Type B pancreatic cell (in vitro differentiated cells): ENCODE data around the gene ANKS3. TPM values are rescaled to one million over a fixed set of nuclear protein-coding genes. Genes with fewer than 3 reads are reported as not detected.
A peak's percentile ranks its signal among the peaks of the same experiment; 100 is the strongest.

Source experiments
- DNase-seq: peaks from one replicate; pipeline ENCODE4 v3.0.0; 2021; ENCODE audit warnings: mixed read lengths; ENCODE audit not compliant: unreplicated experiment; ENCODE audit errors: extremely low spot score
- H3K27ac Mint-ChIP-seq: 2 replicates; pipeline ENCODE4 v1.8.0; 2021; ENCODE audit warnings: mild to moderate bottlenecking, mixed read lengths
- H3K27me3 Mint-ChIP-seq: 2 replicates; pipeline ENCODE4 v1.8.0; 2021; ENCODE audit warnings: mixed read lengths
- H3K36me3 Mint-ChIP-seq: 2 replicates; pipeline ENCODE4 v1.8.0; 2021; ENCODE audit warnings: mixed read lengths
- H3K4me1 Mint-ChIP-seq: one replicate; pipeline ENCODE4 v1.8.0; 2021; ENCODE audit warnings: mixed read lengths; ENCODE audit not compliant: unreplicated experiment
- H3K4me3 Mint-ChIP-seq: 2 replicates; pipeline ENCODE4 v1.8.0; 2021; ENCODE audit warnings: mild to moderate bottlenecking, mixed read lengths
- H3K9me3 Mint-ChIP-seq: 2 replicates; pipeline ENCODE4 v1.8.0; 2021; ENCODE audit warnings: mixed read lengths
- CTCF ChIP-seq: fragments of 200-600 bp; sonication (generic); conservative IDR thresholded peaks from 2 replicates; pipeline ENCODE4 v1.5.0; 2021; ENCODE audit warnings: antibody characterized with exemption, mild to moderate bottlenecking
- total RNA-seq: library from RNA; stranded (reverse); gene quantifications from 2 replicates; pipeline ENCODE4 v1.2.1, GENCODE V29; 2021; ENCODE audit warnings: low replicate concordance

ANKS3 gene
- total RNA-seq, 1 donor from 2014 or later, result 36.7 TPM

GRCh38 chr16:4668313-4668960 lies 65.6 kb downstream of the ANKS3 start:
- DNase-seq, result no peak
- TF ChIP-seq CTCF, result no peak
- Mint-ChIP-seq H3K27ac (no peak overlapping the region), H3K9me3 (no peaks in the 10 kb centered on the region), H3K36me3 (peaks cover 4% of the 10 kb centered on the region), H3K4me3 (no peak overlapping the region), H3K27me3 (no peaks in the 10 kb centered on the region), H3K4me1 (peaks cover 14% of the 10 kb centered on the region)

DNA sequence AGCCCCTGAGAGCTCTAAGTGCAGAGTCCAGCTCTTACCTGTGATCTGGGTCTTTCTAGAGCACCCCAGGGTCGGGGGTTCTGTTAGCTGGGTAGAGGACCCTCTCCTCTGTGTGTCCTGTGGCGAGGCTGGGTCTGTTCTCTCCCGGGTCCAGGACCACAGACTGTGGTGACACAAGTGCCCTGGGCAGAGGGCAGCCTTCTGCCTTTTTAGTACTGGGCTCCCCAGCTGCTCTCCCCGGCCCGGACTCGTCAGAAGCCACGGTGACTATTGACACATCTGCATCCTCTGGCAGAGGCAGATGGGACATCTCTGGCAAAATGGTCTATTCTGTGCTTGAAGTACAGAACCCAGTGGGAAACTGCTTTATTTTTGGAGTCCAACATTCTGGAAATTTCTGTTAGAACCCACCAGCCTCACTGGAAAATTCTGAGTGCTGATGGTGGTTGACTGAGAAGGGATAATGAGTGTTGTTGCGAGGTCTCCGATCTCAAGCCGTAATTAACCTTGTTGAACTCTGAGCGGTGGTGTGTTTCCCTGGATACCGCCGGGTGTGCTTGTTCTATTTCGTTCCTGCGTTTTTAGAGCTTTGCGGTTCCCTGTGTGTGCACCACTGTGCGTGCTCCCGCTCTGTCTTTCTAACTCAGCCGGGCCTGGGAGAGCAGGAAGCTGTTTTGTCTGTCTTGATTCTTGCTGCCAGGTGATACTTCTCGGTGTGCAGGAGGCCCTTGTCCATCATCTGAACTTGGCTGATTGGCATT lies 66.7 kb downstream of the ANKS3 start:
- no peak for TF ChIP-seq CTCF
- Mint-ChIP-seq H3K36me3 (peaks cover 4% of the 10 kb centered on the region), H3K27me3 (no peaks in the 10 kb centered on the region), H3K9me3 (no peaks in the 10 kb centered on the region), H3K4me1 (peaks cover 14% of the 10 kb centered on the region), H3K4me3 (peak overlapping the region; percentile 18), H3K27ac (peak overlapping the region; percentile 37)
- DNase-seq, result no peak

DNA sequence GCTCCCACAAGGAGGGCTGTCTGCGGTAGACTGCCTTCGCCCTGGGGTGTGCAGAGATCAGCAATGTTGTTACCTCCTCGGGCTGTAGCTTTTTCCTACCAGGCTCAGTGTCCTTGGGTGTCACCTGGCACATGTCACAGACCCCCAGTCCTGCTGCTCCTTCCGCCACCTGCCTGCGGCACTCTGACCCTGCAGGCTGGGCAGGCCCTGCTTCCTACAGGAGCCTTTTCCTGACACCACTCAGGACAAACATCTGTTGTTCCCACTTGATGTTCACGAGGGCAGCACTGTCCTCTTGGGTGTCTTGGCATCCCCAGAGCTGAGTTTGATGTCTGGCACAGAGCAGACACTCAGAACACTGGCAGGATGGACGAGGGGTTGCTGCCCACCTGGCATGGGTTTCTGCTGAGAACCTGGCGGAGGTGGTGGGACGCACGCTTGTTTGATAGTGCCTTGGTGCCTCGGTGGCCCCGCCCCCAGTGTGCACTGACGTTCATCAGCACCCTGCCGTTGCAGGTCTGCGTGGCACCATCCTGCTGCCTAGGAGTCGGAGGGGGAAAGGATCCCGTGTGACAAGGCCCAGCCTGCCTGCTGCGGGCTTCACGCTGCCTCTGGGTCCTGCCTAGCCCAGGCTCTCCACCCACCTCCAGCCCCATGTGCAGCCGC lies 67.4 kb downstream of the ANKS3 start:
- DNase-seq, result no peak
- Mint-ChIP-seq H3K27me3 (no peaks in the 10 kb centered on the region), H3K27ac (no peak overlapping the region), H3K36me3 (peaks cover 4% of the 10 kb centered on the region), H3K9me3 (no peaks in the 10 kb centered on the region), H3K4me1 (peaks cover 14% of the 10 kb centered on the region), H3K4me3 (no peak overlapping the region)
- TF ChIP-seq CTCF, result no peak

DNA sequence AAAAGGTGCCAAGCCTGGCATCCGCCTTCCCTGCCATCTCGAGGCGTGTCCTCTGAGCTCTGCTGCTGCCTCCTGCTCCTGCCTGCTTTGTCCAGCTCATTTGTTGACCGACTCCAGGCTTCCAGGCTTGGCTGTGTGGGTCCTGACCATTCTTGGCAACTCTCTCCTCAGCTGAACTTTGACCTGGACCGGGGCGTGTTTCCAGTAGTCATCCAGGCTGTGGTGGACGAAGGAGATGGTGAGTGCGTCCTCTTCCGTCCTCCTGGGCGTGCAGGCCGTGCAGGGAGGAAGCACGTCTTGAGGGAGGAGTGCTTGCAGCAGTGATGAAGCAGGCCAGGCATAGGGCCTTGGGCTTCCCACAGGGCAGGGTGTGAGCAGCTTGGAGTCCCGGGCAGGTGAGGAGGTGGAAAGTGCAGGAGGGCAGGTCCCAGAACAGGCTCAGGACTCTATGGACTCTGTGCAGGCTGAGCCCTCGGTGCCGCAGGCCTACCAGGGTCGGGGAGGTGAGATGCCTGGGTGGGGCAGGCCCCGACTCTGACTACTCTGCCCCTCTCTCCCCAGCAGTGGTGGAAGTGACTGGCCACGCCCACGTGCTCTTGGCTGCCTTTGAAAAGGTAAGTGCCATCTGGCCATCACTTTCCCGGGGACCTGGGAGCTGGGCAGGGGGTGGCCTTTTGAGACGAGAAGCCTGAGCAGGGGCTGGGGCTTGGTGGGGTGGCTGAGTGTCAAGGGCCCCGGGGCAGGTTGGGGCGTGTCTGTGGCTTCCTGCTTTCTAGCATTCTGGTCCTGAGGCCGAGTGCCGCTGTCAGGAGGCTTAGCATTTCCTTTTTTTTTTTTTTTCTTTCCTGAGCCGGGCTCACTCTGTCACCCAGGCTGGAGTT lies 69.3 kb downstream of the ANKS3 start:
- no peak for DNase-seq
- no peaks in the 10 kb centered on the region for H3K27me3 Mint-ChIP-seq
- peaks cover 4% of the 10 kb centered on the region for H3K36me3 Mint-ChIP-seq
- H3K27ac Mint-ChIP-seq, result peak overlapping the region; percentile 76
- no peak for TF ChIP-seq CTCF
- H3K9me3 Mint-ChIP-seq, result no peaks in the 10 kb centered on the region
- H3K4me3 Mint-ChIP-seq, result peak overlapping the region; percentile 25
- peaks cover 14% of the 10 kb centered on the region for H3K4me1 Mint-ChIP-seq

GRCh38 chr16:4663777-4664465 lies 70.2 kb downstream of the ANKS3 start:
- Mint-ChIP-seq H3K4me1 (peaks cover 14% of the 10 kb centered on the region), H3K36me3 (no peaks in the 10 kb centered on the region), H3K27me3 (no peaks in the 10 kb centered on the region), H3K27ac (peak overlapping the region; percentile 78), H3K4me3 (peak overlapping the region; percentile 34), H3K9me3 (no peaks in the 10 kb centered on the region)
- DNase-seq, result no peak
- no peak for TF ChIP-seq CTCF
